Measurements from ENCODE around the gene CENPU. TPM values are rescaled to one million over a fixed set of nuclear protein-coding genes. Genes with fewer than 3 reads are reported as not detected.
A peak's percentile ranks its signal among the peaks of the same experiment; 100 is the strongest.

CENPU gene
- total RNA-seq, 1 experiment from 2014 or later: 37.3 TPM

DNA sequence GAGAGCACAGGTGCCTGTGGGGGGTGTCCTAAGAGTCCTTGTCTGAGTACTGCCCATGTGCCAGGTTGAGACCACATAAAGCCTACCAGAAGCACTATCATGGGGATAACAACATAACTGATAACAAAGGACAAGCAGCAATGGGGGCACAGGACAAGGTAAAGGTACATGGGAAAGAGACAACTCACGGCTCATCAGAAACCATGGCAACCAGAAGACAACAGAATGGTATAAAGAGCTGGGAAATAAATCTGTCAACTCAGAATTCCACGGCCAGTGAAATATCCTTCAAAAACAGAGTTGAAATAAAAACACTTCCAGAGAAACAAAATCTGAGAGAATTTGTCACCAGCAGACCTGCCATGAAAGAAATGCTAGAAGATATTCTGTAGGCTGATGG, 20.0 kb downstream of the CENPU start:
- no peak for DNase-seq (ENCODE audit: low read depth)

DNA sequence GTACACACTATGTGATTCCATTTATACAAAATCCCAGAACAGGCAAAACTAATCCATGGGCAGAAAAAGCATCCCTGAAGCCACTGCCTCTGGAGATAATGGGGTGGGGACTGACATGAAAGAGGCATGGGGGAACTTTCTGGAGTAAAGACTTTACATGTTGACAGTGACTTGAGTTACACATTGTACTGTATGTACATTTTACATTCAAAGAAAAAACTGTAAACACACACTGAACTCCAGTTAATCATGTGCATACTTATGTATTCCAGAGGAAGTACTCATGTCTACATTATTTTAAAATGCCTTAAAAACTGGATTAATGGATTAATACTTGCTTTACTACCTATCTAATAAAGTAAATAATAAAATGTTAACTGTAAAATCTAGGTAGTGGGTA, 21.6 kb downstream of the CENPU start:
- no peak for DNase-seq (ENCODE audit: low read depth)

DNA sequence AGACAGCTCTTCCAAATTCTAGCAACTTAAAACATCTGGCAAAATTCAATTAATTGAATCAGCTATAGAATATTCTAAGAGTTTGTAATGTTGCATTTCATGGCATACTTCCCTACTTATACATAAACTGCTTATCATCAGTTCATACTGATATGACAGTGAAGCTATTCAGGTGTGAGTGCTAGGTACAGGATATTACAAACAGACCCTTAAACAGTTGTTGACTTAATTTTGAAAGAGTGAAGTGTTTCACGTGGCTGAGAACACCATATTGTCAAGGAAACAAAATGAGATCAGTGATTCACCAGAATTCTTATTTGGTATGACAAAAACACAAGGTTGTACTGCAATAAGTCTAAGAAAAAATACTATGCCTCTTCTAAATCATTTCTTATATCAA, 27.4 kb downstream of the CENPU start:
- no peak for DNase-seq (ENCODE audit: low read depth)

DNA sequence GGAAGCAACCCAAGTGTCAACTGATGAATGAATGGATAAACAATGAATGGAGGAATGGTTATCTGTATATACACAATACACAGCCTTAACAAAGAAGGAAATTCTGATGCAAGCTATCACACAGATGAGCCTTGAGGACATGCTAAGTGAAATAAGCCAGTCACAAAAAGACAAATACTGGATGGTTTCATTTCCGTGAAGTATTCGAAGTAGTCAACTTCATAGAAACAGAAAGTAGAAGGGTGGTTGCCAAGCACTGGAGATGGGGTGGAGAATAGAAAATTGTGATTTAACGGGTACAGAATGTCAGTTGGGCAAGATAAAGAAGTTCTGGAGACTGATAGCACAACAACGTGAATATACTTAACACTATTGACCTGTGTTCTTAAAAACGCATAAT, 28.2 kb downstream of the CENPU start:
- DNase-seq (ENCODE audit: low read depth): no peak

DNA sequence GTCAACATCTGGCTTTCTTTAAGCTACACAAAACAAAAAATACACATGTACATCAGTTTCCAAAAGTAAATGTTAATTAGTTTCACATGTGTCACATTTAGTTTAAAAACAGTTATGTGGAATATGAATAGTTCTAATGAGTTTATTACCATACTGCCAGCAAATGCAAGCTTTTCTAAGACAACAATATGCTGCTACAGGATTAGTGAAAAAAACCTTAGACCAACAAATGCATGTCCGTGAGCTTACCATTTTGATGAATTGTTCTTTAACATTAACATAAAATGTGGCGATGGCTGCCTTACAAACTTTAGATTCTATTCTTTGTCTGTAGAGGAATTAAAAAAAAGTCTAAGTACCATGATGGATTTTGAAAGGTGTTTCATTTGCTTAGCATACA, 31.8 kb downstream of the CENPU start:
- no peak for DNase-seq (ENCODE audit: low read depth)

DNA sequence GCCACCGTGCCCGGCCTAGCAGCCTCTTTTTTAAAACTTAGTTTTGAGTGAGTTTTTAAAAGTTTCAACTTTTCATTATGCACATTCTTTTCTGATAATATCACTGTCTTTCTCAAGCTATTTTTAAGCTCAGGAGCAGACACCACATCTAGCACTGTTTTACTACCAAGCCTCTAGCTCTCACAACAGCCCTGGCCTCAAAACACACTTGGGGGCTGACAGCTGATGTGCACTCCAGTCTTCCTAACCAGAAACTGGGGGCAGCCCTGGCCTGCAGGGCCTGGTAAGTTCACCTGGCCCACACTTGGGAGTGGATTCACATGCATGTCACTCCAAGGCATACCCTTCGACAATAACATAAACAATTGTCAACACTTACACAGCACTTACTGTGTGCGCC, 34.0 kb downstream of the CENPU start:
- no peak for DNase-seq (ENCODE audit: low read depth)

DNA sequence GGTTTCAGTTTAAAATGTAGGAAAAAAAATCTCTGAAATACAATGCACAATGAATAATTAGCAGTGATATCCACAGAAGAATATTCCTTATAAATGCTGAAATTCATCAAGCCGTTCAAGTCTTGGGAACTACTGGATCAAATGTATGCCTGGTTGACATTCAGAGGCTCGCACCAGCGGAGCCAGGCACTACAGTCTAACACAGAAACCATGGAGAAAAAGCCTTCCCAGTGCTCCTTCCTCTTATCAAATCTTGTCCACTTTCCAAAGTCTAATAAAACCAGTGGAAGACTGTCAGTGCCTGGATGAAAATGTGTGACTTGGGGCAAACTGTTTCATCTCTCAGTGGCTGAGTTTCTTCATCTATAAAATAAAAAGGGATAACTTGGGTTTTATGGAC, 35.9 kb downstream of the CENPU start:
- DNase-seq (ENCODE audit: low read depth): no peak

DNA sequence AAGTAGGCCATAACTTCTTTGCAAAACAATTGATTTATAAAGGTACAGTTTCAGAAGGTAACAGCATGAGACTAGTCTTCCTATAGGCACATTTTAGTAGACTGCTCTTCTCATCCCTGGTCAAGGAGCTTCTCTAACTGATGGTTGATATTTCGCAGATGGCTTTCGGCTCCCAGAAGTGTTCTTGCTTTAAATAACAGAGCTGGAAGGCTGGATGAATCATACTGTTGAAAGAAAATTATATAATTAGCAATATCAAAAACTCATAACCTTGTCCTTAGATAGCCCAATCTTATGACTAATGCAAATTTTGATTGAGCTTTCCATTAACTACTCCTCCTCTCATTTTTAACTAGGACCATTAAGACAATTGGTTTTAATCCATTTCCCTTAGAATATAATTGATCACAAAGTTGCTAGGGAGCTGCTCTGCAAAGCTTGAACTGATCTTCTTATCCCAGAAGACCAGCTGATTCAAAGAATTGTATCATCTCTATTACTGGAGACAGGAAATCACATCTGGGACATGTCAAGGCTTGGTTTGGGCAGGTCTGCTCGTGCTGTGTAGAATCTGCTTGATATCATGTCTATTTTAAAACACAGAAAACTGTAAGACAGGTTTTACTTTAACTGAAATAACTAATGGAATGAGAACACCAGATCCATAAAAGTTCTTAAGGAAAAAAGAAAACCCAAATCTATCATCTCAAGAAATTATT, 38.6 kb downstream of the CENPU start:
- no peak for DNase-seq (ENCODE audit: low read depth)

DNA sequence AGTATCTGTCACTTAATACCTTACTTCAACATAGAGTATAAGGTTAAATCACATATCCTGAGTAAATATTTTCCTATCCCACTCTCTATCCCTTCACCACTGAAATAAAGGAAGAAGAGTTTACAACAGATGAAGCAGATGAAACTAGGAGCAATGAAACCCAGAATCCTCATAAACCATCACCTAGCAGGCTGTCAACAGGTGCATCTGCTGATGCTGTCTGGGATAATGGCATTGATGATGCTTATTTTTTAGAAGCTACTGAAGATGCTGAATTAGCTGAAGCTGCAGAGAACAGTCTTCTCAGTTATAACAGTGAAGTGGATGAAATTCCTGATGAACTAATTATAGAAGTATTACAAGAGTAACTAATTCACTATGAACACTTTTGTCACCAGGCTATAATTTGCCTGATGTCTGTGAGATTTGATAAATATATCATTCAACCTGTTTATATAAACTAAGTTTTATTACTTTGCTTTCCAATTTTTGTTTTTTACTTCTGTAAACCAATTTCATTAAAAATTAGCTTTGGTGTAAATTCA, 39.4 kb downstream of the CENPU start:
- DNase-seq (ENCODE audit: low read depth): no peak

DNA sequence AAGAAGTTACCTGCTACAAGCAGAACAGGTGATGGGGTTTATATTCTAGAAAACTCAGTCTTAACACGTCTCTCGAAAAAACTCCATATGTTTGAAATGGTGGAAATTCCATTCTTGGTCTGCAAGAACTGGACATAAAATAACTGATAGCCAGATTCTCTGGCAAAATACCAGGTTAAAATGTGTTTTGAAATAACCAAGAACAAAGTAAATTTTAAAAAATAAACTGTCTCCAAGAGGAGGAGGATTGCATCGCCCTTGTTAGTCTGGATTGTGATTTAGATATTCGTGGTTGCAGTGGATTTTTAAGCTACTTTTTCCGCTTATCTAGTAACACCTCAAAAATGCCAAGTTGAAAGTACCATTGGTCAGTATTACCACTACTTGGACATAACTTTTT, 40.8 kb downstream of the CENPU start:
- DNase-seq (ENCODE audit: low read depth): no peak

DNA sequence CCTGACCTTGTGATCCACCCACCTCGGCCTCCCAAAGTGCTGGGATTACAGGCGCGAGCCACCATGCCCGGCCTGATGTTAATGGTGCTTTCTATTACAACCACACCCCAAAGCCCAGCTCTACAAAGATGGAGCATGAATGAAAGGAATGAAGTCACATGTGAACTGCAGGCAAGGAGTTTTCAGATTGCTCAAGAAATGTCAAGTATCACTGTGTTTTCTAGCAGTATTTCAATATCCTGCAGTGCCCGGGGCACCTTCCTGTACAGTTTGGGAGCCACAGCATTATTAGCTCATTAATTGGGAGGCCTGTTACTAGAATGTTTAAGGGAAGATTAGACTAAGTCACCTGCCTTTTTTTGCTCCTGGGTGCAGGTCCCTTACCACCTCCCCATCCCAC, 44.2 kb downstream of the CENPU start:
- DNase-seq (ENCODE audit: low read depth): no peak

DNA sequence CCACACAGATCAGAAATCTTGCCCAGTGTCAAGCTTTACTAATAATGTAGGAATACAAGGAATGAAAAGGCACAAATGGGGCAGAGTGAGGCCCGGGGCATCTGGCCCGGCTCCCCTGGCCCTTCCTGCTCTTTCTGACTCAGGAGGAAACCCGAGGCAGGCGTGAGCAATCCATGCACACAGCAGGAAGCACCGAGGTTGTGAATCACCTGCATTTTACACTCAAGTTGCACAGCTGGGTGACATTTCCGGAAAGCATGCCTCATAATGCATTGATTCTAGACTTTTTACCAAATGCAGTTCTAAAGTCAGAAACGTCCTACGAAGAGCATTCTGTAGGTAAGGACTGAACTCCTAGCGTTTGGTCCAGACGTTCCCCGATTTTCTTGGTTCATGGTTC, 45.4 kb downstream of the CENPU start:
- peak; percentile 95 for DNase-seq (ENCODE audit: low read depth)

DNA sequence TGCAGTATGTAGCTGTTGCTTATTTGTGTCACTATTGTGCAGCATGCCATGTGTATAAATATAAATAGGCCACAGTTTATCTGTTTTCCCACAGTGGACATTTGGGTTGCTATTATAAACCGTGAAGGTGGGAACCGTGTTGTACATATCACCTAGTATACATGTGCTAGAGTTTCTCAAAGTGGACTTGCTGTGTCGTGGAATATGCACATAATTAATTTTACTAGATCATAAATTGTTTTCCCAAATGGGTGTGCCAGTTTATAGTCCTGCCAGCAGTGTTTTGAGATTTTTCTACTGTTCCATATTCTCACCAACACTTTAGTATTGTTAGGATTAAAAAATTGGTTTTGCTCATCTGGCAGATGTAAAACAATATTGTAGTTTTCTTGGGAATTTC, 45.9 kb downstream of the CENPU start:
- DNase-seq (ENCODE audit: low read depth): no peak

DNA sequence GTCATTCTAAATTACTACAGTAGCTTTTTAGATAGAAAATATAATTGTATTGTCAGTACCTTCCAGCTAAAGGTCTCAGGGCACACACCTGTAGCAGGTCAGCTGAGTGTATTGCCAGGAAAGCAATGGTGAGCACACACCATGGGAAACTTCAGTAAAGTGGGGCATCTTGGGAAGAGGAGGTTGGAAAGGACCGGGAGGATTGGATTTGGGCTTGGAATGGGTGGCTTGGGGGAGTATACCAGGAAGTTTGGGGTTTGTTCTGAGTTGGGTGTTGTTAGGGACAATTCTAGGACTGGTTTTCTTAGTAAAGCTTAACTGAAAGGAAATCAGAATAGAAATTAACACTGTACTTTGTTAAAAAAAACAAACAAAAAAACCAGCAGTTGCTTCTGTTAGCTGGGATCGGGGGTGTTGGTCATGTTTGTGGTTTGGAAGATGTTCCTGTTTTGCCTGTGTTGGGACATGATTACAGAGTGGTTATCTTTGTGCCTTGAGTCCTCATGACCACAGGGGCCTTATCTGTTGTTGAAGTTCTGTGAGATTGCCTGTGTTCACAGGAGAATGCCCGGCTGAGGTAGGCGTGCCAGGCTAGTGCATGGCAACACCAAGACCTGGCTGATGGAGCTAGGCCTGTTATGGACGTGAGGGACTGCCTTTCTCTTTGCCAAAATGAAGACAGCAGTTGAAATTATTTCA, 49.3 kb downstream of the CENPU start:
- DNase-seq (ENCODE audit: low read depth): no peak

DNA sequence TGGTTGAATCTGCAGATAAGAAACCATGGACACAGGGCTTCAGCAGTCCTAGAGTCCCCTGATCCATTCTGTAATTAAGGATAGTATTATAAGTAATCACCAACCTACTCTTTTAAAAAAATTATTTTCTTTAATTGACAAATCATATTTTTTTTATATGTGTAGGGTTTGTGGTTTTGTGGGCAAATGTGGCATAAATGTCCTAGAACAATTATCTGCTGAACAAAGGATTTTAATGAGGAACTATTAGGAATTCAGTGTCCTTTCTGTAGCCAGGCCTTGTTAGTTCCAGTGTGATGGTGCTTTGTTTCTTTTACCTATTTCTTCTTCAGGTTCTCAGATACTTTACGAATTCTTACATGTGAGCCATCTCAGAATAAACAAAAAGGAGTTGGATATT, 52.0 kb downstream of the CENPU start:
- no peak for DNase-seq (ENCODE audit: low read depth)

DNA sequence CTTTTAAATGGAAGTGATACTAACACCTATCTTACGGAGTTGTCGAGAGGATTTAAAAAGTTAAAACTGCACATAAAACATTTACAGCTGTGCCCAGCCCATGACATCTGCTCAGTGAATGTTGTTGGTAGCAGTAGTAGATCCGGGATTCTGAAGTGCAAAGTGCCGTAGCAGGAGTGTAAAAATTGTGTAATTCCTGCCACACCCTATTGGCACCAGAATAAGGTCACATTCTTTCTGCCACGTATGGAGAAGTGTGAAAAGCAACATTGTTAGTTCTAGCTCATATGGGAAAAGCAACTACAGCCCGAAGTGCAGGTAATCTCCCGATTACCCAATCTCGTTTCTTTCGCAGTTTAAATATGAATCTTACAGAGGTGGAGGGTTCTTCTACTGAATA, 53.2 kb downstream of the CENPU start:
- DNase-seq (ENCODE audit: low read depth): no peak

DNA sequence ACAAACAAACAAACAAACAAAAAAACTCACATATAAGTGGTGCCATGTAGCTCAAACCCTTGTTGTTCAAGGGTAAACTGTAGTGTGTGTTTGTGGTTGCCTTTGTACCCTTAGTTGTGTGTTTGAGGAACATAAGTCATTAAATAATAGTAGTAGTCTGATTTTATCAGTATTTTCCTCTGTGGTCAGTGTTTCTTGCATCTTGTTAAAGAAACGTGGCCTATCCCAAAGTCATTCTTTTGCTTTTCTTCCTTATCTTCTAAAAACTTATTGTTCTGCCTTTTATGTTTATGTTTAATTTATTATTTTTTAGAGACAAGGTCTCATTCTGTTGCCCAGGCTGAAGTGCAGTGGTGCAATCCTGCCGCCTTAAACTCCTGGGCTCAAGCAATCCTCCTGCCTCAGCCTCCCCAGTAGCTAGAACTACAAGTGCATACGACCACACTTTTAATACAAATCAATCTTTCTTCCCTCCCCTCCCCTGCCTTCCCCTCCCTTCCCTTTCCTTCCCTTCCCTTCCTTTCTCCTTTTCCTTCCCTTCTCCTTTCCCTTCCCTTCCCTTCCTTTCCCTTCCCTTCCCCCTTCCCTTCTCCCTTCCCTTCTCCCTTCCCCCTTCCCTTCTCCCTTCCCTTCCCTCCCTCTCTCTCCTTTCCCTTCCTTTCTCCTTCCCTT, 57.9 kb downstream of the CENPU start:
- DNase-seq (ENCODE audit: low read depth): no peak

DNA sequence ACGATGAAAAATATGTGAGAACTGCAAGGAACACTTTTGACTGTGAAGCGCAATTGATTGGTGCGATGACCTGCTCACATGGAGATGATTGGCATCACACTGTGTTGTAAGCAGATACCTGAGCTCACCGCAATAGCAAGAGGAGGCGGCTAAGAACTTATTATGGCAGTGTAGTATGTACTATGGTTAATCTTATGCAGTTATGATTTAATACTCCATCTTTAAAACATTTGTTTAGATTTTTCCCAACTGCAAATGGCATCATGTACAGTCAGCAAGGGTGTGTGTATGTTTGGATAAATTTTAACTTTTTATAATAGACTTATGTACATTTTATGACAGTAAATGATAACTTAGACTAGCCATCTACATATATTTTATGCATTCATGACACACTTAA, 58.9 kb downstream of the CENPU start:
- no peak for DNase-seq (ENCODE audit: low read depth)

DNA sequence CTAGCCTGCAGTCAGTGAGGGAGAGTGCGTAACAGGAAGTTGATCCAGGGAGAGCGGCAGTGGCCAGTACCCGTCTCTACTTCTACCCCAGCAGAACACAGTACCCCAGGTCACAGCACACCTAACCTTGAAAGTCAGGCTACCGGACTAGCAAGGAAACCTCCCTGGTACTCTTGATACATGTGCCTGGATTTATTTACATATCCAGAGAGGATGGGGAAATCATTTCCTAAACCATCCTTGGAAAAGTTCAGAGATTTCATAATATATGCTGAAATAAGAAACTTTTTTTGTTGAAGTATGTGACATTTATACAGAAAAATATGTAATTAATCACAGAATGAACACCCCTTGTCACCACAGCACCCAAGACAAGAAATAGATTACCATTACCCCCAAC, 59.9 kb downstream of the CENPU start:
- no peak for DNase-seq (ENCODE audit: low read depth)

DNA sequence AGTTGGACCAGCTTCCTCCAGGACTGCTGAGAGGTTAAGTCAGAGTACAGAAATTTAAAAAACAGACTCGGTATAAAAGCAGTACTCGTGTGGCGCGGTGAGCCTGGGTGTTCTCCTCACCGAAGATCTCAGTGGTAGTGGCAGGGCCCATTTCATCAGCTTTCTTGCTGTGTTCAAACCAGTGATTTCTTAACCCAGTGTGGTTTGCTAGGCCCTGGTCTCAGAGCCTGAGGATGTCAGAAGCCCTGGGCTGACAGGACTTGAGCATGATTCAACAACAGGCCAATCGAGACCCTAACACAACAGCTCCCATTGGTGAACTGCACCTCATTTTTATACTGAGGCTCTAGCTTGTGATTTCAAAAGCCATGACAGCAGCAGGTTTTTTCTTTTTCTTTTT, 61.2 kb downstream of the CENPU start:
- no peak for DNase-seq (ENCODE audit: low read depth)

DNA sequence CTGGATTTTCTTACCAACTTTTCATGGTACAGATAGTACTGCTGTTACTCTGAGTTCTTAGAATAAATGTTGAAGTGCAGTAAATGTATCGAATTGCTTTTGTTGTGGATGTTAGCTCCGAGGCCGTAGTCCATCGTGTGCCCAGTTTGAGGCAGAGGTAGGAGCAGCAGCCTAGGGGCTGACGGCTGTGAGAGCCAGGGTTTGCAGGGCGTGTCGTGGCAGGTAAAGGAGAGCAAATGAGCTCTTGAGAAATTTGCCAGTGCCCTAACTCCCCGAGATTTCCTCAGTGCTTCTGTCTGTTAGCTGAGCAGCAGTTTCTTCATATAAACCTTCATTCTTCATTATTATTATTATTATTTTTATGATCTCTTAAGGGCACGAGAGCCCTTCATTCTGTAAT, 62.8 kb downstream of the CENPU start:
- no peak for DNase-seq (ENCODE audit: low read depth)

DNA sequence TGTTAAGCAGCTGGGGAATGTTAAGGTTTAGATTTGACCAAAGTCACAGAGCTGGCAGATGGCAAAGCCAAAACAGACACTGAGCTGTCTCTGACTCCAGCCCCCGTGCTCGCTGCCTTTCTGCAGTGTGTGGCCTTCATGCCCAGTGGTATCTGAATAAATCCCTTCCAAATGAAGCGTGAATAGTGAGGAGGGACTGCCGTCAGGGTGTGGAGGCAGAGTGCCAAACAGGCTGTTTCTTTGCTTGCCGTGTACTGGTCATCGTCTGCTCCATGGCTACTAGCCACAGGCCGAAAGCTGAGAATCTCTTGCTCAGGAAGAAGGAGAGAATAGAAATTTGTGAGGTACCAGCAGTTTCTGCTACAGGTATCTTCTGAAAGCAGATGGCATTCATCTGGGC, 64.6 kb downstream of the CENPU start:
- no peak for DNase-seq (ENCODE audit: low read depth)
